Measurements from ENCODE around the gene TXNDC2. TPM values are rescaled to one million over a fixed set of nuclear protein-coding genes. Genes with fewer than 3 reads are reported as not detected.

TXNDC2 gene
- total and polyA plus RNA-seq, 9 of the 15 experiments (the other 6 are each of a cell fraction or from before 2014, with no cell fraction given) = 1.2 to 4.9 (median 2.3) TPM

DNA sequence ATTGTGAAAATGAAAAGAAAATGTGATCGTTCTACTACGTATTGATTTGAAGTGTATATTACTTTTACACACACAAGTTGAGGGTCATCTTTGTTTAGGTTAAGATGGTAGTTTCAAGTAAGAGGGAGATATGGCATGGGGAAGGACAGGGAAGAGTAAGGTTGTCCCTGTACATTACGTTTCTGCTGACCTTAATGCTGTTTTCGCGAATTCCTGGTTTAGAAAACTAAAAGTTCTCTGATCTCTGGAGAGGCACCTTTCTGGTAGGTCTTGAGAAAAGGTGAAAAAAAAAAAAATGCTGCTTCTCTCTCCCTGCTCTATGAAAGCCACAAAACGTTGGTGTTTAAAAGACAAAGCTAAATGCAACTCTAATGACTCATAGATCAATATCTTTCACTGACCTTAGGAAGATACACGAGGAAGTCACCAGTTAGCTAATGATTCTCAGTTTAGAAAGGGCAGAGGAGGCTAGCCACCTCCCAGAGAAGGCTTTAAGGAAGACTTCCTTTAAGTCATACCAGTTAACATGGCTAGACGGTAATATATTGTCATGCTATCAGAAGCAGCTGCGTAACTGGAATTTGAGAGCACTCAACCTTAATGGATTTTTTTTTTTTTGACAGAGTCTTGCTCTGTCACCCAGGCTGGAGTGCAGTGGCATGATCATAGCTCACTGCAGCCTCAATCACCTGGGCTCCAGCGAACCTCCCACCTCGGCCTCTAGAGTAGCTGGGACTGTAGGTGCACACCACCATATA, 13.2 kb downstream of the TXNDC2 start (continued):
- no peak for TF ChIP-seq MLX (CRISPR knock-in tag; conservative IDR thresholded peaks at IDR 0.05)
- no peak for TF ChIP-seq CEBPG (CRISPR knock-in tag; IDR thresholded peaks at IDR 0.05)
- peak; percentile 27 to 56; a peak in 2 of 4 replicates for TF ChIP-seq CEBPG (tag; conservative IDR thresholded peaks at IDR 0.05 in 1 of 2, IDR thresholded peaks at IDR 0.05 in 1 of 2)
- TF ChIP-seq STAT5B (CRISPR knock-in tag; IDR thresholded peaks at IDR 0.05) = no peak
- no peak for TF ChIP-seq ZNF583 (CRISPR knock-in tag; IDR thresholded peaks at IDR 0.05)
- TF ChIP-seq, protein P1, sequence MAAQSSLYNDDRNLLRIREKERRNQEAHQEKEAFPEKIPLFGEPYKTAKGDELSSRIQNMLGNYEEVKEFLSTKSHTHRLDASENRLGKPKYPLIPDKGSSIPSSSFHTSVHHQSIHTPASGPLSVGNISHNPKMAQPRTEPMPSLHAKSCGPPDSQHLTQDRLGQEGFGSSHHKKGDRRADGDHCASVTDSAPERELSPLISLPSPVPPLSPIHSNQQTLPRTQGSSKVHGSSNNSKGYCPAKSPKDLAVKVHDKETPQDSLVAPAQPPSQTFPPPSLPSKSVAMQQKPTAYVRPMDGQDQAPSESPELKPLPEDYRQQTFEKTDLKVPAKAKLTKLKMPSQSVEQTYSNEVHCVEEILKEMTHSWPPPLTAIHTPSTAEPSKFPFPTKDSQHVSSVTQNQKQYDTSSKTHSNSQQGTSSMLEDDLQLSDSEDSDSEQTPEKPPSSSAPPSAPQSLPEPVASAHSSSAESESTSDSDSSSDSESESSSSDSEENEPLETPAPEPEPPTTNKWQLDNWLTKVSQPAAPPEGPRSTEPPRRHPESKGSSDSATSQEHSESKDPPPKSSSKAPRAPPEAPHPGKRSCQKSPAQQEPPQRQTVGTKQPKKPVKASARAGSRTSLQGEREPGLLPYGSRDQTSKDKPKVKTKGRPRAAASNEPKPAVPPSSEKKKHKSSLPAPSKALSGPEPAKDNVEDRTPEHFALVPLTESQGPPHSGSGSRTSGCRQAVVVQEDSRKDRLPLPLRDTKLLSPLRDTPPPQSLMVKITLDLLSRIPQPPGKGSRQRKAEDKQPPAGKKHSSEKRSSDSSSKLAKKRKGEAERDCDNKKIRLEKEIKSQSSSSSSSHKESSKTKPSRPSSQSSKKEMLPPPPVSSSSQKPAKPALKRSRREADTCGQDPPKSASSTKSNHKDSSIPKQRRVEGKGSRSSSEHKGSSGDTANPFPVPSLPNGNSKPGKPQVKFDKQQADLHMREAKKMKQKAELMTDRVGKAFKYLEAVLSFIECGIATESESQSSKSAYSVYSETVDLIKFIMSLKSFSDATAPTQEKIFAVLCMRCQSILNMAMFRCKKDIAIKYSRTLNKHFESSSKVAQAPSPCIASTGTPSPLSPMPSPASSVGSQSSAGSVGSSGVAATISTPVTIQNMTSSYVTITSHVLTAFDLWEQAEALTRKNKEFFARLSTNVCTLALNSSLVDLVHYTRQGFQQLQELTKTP (IDR thresholded peaks at IDR 0.05; ENCODE audit: low read depth in 1 of 2, partially characterized antibody in 2 of 2) = peak; percentile 85 to 94
- TF ChIP-seq FOSL1 (tag; conservative IDR thresholded peaks at IDR 0.05) = peak; percentile 100
- TF ChIP-seq ZC3H4 (CRISPR knock-in tag; IDR thresholded peaks at IDR 0.05; ENCODE audit: borderline replicate concordance) = no peak
- peak; percentile 63 for TF ChIP-seq RBBP5 (IDR thresholded peaks at IDR 0.05; ENCODE audit: borderline replicate concordance, insufficient read depth, low read length, poor library complexity, severe bottlenecking)
- no peak for TF ChIP-seq TCFL5 (CRISPR knock-in tag; conservative IDR thresholded peaks at IDR 0.05)
- no peak for TF ChIP-seq ZBTB26 (CRISPR knock-in tag; IDR thresholded peaks at IDR 0.05)
- TF ChIP-seq TCF15 (CRISPR knock-in tag; IDR thresholded peaks at IDR 0.05) = no peak
- TF ChIP-seq KAT8 (IDR thresholded peaks at IDR 0.05; ENCODE audit: low read depth) = no peak
- no peak for TF ChIP-seq BCL6 (CRISPR knock-in tag; IDR thresholded peaks at IDR 0.05)
- peak; percentile 12 to 80; a peak in 3 of 4 replicates for TF ChIP-seq TRIM24 (IDR thresholded peaks at IDR 0.05)
- no peak; a peak in 1 of 6 replicates for TF ChIP-seq CTCF (IDR thresholded peaks at IDR 0.05 in 2 of 3, conservative IDR thresholded peaks at IDR 0.05 in 1 of 3; ENCODE audit: insufficient read depth in 2 of 3, low read depth in 1 of 3, low read length in 3 of 3)
- TF ChIP-seq HDAC8 (tag; IDR thresholded peaks at IDR 0.05) = no peak
- TF ChIP-seq ETV1 (tag; conservative IDR thresholded peaks at IDR 0.05; ENCODE audit: low read depth) = peak; percentile 74
- no peak for TF ChIP-seq CBFB (CRISPR knock-in tag; IDR thresholded peaks at IDR 0.05)

All from K562 (cell line).